IMR-90 (cell line): Measurements from ENCODE around the gene FABP2.

Source experiments
- CTCF ChIP-seq: conservative IDR thresholded peaks from 2 replicates; pipeline ENCODE4 v1.5.1; 2012; ENCODE audit warnings: mild to moderate bottlenecking, low read depth, low read length, improper control_type of control experiment
- ELK1 ChIP-seq: fragments of 150-350 bp; IDR thresholded peaks from 2 replicates; pipeline ENCODE4 v1.6.1; 2016; ENCODE audit warnings: low read depth, mild to moderate bottlenecking, low read length, moderate library complexity, borderline replicate concordance
- MXI1 ChIP-seq: IDR thresholded peaks from 2 replicates; pipeline ENCODE4 v1.6.1; 2012; ENCODE audit warnings: low read depth, mild to moderate bottlenecking, low read length, moderate library complexity, borderline replicate concordance
- POLR2A ChIP-seq: IDR thresholded peaks from 2 replicates; pipeline ENCODE4 v1.6.1; 2012; ENCODE audit warnings: mild to moderate bottlenecking, low read depth, low read length

GRCh38 chr4:119329835-119330620 lies 8.1 kb upstream of the FABP2 start:
- TF ChIP-seq CTCF = no peak
- no peak for TF ChIP-seq ELK1
- no peak for TF ChIP-seq POLR2A
- TF ChIP-seq MXI1 = no peak
